ENCODE results near the gene CASR.
A peak's percentile ranks its signal among the peaks of the same experiment; 100 is the strongest.

The CASR gene

GRCh38 chr3:122258757-122259371 lies 75.4 kb downstream of the CASR start:
- peak; percentile 54 to 56 for DNase-seq (ENCODE audit: low read depth in 2 of 2)

GRCh38 chr3:122260206-122260605 lies 76.7 kb downstream of the CASR start:
- no peak for DNase-seq (ENCODE audit: low read depth in 2 of 2)

GRCh38 chr3:122263058-122263457 lies 79.6 kb downstream of the CASR start:
- no peak for DNase-seq (ENCODE audit: low read depth in 2 of 2)

- no peak for DNase-seq (ENCODE audit: low read depth in 2 of 2)
These were observed 80.6 kb downstream of the CASR start for GRCh38 chr3:122263974-122264588.

DNA sequence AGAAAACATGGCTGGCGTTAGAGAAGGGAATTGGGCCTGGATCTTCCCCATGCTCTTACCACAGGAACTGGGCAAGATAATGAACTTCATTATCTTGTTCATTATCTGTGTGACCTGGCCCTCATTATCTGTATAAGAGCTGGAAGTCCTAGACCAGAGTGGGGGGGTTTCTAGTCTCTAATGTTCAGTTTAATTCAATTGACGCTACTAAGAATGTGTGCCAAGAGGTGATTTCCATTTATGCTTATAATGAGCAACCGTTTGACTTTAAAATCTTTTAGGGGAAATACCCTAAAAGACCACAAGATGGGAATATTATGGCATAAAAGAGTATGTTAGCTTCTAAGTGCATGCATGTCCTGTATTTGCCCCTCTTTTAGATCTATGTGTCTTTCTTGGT lies 82.5 kb downstream of the CASR start:
- DNase-seq (ENCODE audit: low read depth in 2 of 2), result no peak

GRCh38 chr3:122268257-122269024 lies 85.0 kb downstream of the CASR start:
- no peak for DNase-seq (ENCODE audit: low read depth in 2 of 2)

GRCh38 chr3:122269045-122269444 lies 85.6 kb downstream of the CASR start:
- no peak for DNase-seq (ENCODE audit: low read depth in 2 of 2)

- no peak for DNase-seq (ENCODE audit: low read depth in 2 of 2)
These were observed 87.9 kb downstream of the CASR start for GRCh38 chr3:122271246-122271898.

DNA sequence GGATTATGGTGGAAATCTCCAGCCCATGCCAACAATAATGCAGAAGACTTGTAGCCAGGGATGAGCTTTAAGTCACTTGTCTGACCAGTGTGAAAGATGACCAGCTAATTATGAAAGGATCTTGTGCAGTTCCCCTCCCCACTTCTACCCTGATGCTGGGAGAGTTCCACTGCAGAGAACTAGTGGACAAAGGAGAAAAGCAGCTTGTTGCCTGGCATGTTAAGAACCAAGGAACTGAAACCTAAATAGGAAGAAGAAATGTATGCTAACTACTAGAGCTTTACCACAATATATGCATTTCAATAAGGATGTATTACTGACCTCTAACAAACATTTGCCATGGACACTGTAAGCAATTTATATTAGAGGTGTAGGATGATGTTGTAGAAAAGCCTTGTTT lies 89.4 kb downstream of the CASR start:
- no peak for DNase-seq (ENCODE audit: low read depth in 2 of 2)

DNA sequence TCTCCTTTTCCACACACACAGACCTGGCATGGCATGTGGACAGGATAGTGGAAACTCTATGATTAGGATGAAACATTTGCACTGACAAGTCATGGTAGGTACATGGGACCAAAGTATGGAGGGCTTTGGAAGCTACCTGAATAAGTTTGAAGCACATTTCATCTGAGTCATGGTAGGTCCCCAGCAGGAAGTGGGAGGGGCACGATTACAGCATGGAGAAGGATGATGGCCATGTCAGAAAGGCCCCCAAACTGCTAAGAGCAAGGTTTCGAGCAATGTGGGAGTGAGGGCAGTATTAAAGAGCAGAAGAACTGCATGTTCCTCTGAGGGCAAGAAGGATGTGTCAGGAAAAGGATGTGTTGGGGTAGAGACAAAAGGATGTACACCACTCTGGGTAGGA lies 90.0 kb downstream of the CASR start:
- no peak for DNase-seq (ENCODE audit: low read depth in 2 of 2)

DNA sequence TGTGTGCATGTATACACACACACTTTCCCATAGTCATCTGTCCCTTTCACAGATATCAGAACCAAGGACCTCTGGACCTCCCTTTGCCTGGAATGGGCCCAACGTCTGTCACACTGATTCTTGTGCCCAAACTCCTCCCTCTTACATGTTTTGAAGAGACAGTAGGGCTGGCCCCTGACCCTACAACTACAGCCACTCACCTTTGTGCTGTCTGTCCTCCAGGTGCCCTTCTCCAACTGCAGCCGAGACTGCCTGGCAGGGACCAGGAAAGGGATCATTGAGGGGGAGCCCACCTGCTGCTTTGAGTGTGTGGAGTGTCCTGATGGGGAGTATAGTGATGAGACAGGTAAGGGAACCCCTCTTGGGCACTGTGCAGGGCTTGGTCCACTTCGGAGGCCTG lies 98.4 kb downstream of the CASR start:
- DNase-seq (ENCODE audit: low read depth in 2 of 2), result no peak

DNA sequence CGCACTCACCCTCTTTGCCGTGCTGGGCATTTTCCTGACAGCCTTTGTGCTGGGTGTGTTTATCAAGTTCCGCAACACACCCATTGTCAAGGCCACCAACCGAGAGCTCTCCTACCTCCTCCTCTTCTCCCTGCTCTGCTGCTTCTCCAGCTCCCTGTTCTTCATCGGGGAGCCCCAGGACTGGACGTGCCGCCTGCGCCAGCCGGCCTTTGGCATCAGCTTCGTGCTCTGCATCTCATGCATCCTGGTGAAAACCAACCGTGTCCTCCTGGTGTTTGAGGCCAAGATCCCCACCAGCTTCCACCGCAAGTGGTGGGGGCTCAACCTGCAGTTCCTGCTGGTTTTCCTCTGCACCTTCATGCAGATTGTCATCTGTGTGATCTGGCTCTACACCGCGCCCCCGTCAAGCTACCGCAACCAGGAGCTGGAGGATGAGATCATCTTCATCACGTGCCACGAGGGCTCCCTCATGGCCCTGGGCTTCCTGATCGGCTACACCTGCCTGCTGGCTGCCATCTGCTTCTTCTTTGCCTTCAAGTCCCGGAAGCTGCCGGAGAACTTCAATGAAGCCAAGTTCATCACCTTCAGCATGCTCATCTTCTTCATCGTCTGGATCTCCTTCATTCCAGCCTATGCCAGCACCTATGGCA lies 100.5 kb downstream of the CASR start:
- no peak for DNase-seq (ENCODE audit: low read depth in 2 of 2)

DNA sequence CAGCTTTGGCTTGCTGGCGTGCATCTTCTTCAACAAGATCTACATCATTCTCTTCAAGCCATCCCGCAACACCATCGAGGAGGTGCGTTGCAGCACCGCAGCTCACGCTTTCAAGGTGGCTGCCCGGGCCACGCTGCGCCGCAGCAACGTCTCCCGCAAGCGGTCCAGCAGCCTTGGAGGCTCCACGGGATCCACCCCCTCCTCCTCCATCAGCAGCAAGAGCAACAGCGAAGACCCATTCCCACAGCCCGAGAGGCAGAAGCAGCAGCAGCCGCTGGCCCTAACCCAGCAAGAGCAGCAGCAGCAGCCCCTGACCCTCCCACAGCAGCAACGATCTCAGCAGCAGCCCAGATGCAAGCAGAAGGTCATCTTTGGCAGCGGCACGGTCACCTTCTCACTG lies 101.0 kb downstream of the CASR start:
- no peak for DNase-seq (ENCODE audit: low read depth in 2 of 2)

DNA sequence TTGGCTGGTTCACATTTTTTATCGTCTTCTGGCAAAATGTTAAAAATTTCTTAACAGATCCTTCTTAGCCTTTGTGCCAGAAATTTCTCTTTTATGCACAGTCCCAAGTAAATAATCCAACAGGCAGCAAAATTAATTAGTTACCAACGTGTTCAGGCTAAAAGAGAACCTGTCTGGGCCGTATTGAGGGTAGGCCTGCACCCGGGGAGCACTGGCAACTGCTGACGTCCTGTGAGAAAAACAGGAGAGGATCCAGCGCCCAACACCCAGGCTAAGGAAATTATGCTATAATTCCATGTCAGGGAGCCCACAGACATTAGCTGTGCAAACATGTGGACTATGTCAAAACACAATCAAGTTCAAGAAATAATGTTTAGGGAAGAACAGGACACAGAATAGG lies 110.9 kb downstream of the CASR start:
- no peak for DNase-seq (ENCODE audit: low read depth in 2 of 2)

GRCh38 chr3:122295266-122296062 lies 112.0 kb downstream of the CASR start:
- DNase-seq (ENCODE audit: low read depth in 2 of 2), result no peak

GRCh38 chr3:122298239-122298638 lies 114.8 kb downstream of the CASR start:
- DNase-seq (ENCODE audit: low read depth in 2 of 2), result no peak

DNA sequence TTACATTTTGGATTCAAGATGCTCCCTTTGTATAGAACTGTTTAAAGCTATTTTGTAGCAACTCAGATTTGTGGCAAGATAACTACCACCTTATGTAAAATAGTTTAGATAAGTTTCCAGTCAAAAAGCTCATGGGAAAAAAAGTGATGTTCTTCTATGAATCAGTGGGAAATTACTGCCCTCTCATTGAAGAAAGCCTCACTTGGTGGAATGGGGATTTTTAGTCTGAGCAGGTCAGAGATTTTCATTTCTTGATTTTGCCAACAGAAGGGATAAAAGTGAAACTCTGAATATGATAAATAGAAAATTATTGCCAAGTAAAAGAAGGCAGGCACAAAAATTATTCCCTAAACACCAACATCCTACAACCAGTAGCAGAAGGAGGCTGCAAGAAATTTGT lies 115.7 kb downstream of the CASR start:
- DNase-seq (ENCODE audit: low read depth in 2 of 2), result no peak

GRCh38 chr3:122299872-122300460 lies 116.5 kb downstream of the CASR start:
- no peak for DNase-seq (ENCODE audit: low read depth in 2 of 2)

DNA sequence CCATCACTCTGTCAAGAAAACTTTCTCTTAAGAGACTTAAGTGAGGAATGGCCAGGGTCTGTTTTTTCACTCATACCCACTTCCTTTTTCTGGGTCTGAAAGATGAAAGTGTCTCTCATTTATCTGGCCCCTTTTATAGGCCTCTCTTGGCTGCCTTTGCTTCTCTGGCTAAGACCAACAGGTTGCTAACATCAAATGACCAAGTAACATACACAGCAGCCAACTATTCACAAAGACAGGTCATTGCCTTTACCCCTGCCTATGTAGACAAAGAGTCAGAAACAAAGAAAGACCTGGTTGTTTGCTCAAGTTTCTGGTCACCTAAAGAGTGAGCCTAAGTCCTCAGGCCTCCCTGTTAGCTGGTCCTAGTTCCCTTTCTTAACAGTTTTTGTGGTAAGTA lies 117.6 kb downstream of the CASR start:
- DNase-seq (ENCODE audit: low read depth in 2 of 2), result no peak

GRCh38 chr3:122305818-122306621 lies 122.6 kb downstream of the CASR start:
- DNase-seq (ENCODE audit: low read depth in 2 of 2), result no peak
